GM12878 (cell line): Measurements from ENCODE around the gene CLCN2.

Source experiments
- EP300 ChIP-seq, 2 experiments: fragments of 150-350 bp in 1 of 2; IDR thresholded peaks; 2 replicates each; pipeline ENCODE4 v1.6.1; 2011 to 2012; ENCODE audit warnings: low read depth in 2 of 2, low read length in 2 of 2, borderline replicate concordance in 1 of 2, improper control_type of control experiment in 1 of 2, inconsistent platforms in 1 of 2; ENCODE audit not compliant: control insufficient read depth in 1 of 2
- EZH2 ChIP-seq: IDR thresholded peaks from 2 replicates; pipeline ENCODE4 v1.6.1; 2012; ENCODE audit warnings: low read depth, mild to moderate bottlenecking, control low read depth, inconsistent platforms, low read length, borderline replicate concordance; ENCODE audit not compliant: control insufficient read depth
- KDM1A ChIP-seq: fragments of 200-600 bp; sonication (generic); IDR thresholded peaks from 2 replicates; pipeline ENCODE4 v1.6.1; 2016; ENCODE audit warnings: borderline replicate concordance
- SRF ChIP-seq, 2 experiments: IDR thresholded peaks; 2 replicates each; pipeline ENCODE4 v1.6.1; 2011; ENCODE audit warnings: low read depth in 2 of 2, low read length in 2 of 2, mild to moderate bottlenecking in 1 of 2, moderate library complexity in 1 of 2
- TCF12 ChIP-seq: IDR thresholded peaks from 2 replicates; pipeline ENCODE4 v1.6.1; 2011; ENCODE audit warnings: low read depth, mild to moderate bottlenecking, low read length
- TCF7 ChIP-seq: IDR thresholded peaks from 2 replicates; pipeline ENCODE4 v1.6.1; 2014; ENCODE audit warnings: antibody characterized with exemption, borderline replicate concordance
- ZNF384 ChIP-seq: IDR thresholded peaks from 2 replicates; pipeline ENCODE4 v1.6.1; 2012; ENCODE audit warnings: low read depth, mild to moderate bottlenecking, low read length, improper control_type of control experiment, borderline replicate concordance
- TF ChIP-seq, protein P1 (sequence below): fragments of 450-650 bp; IDR thresholded peaks from 2 replicates; pipeline ENCODE4 v1.6.1; 2017; ENCODE audit warnings: mild to moderate bottlenecking, moderate library complexity
- TF ChIP-seq, protein P2 (sequence below): fragments of 450-650 bp; IDR thresholded peaks from 2 replicates; pipeline ENCODE4 v1.6.1; 2018; ENCODE audit warnings: borderline replicate concordance, mild to moderate bottlenecking; ENCODE audit not compliant: partially characterized antibody
- TF ChIP-seq, protein P3 (sequence below): IDR thresholded peaks from 2 replicates; pipeline ENCODE4 v1.6.1; 2012; ENCODE audit warnings: low read depth, low read length, improper control_type of control experiment
- TF ChIP-seq, protein P4 (sequence below), 3 experiments: IDR thresholded peaks in 2 of 3; conservative IDR thresholded peaks in 1 of 3; 2 replicates each; pipeline ENCODE4 v1.5.1; 2011; ENCODE audit warnings: low read depth in 3 of 3, low read length in 3 of 3, mild to moderate bottlenecking in 3 of 3, control low read depth in 2 of 3, moderate library complexity in 2 of 3, inconsistent platforms in 1 of 3, mixed read lengths in 1 of 3; ENCODE audit not compliant: control insufficient read depth in 2 of 3, insufficient read depth in 1 of 3; ENCODE audit errors: extremely low read depth in 1 of 3

DNA sequence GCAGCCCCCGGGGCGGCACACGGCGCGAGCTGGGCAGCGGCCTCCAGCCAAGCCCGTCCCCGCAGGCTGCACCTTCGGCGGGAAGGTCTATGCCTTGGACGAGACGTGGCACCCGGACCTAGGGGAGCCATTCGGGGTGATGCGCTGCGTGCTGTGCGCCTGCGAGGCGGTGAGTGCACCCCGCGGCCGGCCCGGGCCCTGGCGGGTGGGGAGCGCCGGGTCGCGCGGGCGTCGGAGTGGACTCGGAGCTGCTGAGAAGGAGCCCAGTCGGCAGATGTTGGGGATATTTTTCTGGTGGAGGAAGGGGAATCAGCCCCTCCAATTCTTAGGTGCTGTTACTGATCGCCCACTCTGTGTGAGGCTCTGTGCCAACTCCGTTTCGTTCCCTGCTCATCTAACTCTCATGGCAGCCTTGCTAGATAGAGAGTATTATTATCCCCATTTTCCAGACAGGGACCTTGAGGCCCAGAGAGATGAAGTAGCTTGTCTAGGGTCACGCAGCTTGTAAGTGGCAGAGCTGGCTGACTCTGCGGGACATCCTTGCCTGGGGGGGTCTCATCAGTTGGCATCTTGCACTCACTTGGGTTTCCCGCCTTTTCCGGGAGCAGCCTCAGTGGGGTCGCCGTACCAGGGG lies 19.3 kb upstream of the CLCN2 start:
- TF ChIP-seq SRF (IDR thresholded peaks at IDR 0.05; ENCODE audit: low read depth in 2 of 2, low read length in 2 of 2): no peak
- TF ChIP-seq, protein P1, sequence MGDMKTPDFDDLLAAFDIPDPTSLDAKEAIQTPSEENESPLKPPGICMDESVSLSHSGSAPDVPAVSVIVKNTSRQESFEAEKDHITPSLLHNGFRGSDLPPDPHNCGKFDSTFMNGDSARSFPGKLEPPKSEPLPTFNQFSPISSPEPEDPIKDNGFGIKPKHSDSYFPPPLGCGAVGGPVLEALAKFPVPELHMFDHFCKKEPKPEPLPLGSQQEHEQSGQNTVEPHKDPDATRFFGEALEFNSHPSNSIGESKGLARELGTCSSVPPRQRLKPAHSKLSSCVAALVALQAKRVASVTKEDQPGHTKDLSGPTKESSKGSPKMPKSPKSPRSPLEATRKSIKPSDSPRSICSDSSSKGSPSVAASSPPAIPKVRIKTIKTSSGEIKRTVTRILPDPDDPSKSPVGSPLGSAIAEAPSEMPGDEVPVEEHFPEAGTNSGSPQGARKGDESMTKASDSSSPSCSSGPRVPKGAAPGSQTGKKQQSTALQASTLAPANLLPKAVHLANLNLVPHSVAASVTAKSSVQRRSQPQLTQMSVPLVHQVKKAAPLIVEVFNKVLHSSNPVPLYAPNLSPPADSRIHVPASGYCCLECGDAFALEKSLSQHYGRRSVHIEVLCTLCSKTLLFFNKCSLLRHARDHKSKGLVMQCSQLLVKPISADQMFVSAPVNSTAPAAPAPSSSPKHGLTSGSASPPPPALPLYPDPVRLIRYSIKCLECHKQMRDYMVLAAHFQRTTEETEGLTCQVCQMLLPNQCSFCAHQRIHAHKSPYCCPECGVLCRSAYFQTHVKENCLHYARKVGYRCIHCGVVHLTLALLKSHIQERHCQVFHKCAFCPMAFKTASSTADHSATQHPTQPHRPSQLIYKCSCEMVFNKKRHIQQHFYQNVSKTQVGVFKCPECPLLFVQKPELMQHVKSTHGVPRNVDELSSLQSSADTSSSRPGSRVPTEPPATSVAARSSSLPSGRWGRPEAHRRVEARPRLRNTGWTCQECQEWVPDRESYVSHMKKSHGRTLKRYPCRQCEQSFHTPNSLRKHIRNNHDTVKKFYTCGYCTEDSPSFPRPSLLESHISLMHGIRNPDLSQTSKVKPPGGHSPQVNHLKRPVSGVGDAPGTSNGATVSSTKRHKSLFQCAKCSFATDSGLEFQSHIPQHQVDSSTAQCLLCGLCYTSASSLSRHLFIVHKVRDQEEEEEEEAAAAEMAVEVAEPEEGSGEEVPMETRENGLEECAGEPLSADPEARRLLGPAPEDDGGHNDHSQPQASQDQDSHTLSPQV: no peak
- TF ChIP-seq, protein P2, sequence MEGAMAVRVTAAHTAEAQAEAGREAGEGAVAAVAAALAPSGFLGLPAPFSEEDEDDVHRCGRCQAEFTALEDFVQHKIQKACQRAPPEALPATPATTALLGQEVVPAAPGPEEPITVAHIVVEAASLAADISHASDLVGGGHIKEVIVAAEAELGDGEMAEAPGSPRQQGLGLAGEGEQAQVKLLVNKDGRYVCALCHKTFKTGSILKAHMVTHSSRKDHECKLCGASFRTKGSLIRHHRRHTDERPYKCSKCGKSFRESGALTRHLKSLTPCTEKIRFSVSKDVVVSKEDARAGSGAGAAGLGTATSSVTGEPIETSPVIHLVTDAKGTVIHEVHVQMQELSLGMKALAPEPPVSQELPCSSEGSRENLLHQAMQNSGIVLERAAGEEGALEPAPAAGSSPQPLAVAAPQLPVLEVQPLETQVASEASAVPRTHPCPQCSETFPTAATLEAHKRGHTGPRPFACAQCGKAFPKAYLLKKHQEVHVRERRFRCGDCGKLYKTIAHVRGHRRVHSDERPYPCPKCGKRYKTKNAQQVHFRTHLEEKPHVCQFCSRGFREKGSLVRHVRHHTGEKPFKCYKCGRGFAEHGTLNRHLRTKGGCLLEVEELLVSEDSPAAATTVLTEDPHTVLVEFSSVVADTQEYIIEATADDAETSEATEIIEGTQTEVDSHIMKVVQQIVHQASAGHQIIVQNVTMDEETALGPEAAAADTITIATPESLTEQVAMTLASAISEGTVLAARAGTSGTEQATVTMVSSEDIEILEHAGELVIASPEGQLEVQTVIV: no peak
- no peak for TF ChIP-seq ZNF384
- peak; percentile 78; the same call in 1 of the 2 replicates for TF ChIP-seq EZH2
- TF ChIP-seq, protein P3, sequence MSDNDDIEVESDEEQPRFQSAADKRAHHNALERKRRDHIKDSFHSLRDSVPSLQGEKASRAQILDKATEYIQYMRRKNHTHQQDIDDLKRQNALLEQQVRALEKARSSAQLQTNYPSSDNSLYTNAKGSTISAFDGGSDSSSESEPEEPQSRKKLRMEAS: no peak
- no peak for TF ChIP-seq TCF12
- TF ChIP-seq, protein P4, sequence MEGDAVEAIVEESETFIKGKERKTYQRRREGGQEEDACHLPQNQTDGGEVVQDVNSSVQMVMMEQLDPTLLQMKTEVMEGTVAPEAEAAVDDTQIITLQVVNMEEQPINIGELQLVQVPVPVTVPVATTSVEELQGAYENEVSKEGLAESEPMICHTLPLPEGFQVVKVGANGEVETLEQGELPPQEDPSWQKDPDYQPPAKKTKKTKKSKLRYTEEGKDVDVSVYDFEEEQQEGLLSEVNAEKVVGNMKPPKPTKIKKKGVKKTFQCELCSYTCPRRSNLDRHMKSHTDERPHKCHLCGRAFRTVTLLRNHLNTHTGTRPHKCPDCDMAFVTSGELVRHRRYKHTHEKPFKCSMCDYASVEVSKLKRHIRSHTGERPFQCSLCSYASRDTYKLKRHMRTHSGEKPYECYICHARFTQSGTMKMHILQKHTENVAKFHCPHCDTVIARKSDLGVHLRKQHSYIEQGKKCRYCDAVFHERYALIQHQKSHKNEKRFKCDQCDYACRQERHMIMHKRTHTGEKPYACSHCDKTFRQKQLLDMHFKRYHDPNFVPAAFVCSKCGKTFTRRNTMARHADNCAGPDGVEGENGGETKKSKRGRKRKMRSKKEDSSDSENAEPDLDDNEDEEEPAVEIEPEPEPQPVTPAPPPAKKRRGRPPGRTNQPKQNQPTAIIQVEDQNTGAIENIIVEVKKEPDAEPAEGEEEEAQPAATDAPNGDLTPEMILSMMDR (IDR thresholded peaks at IDR 0.05 in 2 of 3, conservative IDR thresholded peaks at IDR 0.05 in 1 of 3; ENCODE audit: control insufficient read depth in 2 of 3, extremely low read depth in 1 of 3, insufficient read depth in 1 of 3, low read depth in 3 of 3, low read length in 3 of 3): no peak
- no peak for TF ChIP-seq EP300 (IDR thresholded peaks at IDR 0.05; ENCODE audit: borderline replicate concordance in 1 of 2, control insufficient read depth in 1 of 2, low read depth in 2 of 2, low read length in 2 of 2)
- no peak for TF ChIP-seq KDM1A
- no peak for TF ChIP-seq TCF7
